ENCODE data around the gene SPATA2L. TPM values are rescaled to one million over a fixed set of nuclear protein-coding genes. Genes with fewer than 3 reads are reported as not detected.

SPATA2L gene
- total and polyA plus RNA-seq, 2 of the 8 experiments (the other 6 are each of a cell fraction or from before 2014, with no cell fraction given), result 9.3 to 12.5 TPM

DNA sequence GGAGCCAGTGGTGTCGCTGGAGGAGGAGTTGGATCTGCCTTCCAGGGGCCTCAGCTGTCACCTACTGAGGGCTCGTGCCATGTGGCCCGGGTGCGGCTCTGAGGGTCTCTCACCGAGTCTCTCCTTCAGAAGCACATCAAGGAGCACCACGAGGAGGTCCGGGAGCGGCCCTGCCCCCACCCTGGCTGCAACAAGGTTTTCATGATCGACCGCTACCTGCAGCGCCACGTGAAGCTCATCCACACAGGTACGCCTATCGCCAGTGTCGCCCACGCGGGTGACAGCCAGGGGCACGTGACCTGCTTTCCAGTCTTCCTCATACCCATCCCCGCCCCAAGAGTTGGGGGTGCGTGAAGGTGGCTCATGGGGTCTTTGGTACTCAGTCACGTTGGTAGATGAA lies 32.3 kb upstream of the SPATA2L start:
- Histone ChIP-seq H2BK20ac (ENCODE audit: low read length) (no peak overlapping the region), H3K4me1 (replicated peaks in 1 of 4; ENCODE audit: control insufficient read depth in 3 of 4, insufficient read depth in 4 of 4, low read length in 3 of 4) (peaks cover 0 to 6% (median 1%) of the 10 kb centered on the region in 4 experiments; a peak in 4 of 7 replicates), H3K14ac (ENCODE audit: insufficient read length) (no peak overlapping the region), H3K4me3 (ENCODE audit: extremely low read depth in 1 of 4, insufficient read depth in 2 of 4, low read depth in 3 of 4, low read length in 4 of 4) (no peak overlapping the region), H3K23ac (ENCODE audit: insufficient read length) (no peak overlapping the region), H3K9ac (replicated peaks in 1 of 4; ENCODE audit: extremely low read depth in 1 of 4, low read depth in 3 of 4, low read length in 3 of 4) (no peak overlapping the region), H3K27ac (ENCODE audit: low read depth, low read length) (no peak overlapping the region), H2AFZ (ENCODE audit: low read length) (no peak overlapping the region), H3K9me3 (ENCODE audit: insufficient read depth in 2 of 2, low read depth in 1 of 2, low read length in 1 of 2) (no peaks in the 10 kb centered on the region), H2BK5ac (ENCODE audit: low read depth, low read length) (no peak overlapping the region), H3K27me3 (replicated peaks in 1 of 4; ENCODE audit: control insufficient read depth in 3 of 4, extremely low read depth in 1 of 4, insufficient read depth in 3 of 4, low read length in 3 of 4) (no peaks in the 10 kb centered on the region), H2BK12ac (ENCODE audit: low read depth, low read length) (no peak overlapping the region), H4K5ac (ENCODE audit: insufficient read length, low read depth, low read length) (no peak overlapping the region), H3K18ac (ENCODE audit: extremely low read depth, low read length) (no peak overlapping the region), H3K4ac (replicated peaks; ENCODE audit: insufficient read length, low read depth, low read length) (no peak overlapping the region), H2BK15ac (ENCODE audit: low read length) (no peak overlapping the region), H3K79me1 (ENCODE audit: low read depth, low read length) (no peaks in the 10 kb centered on the region), H3K23me2 (ENCODE audit: low read depth, low read length) (no peaks in the 10 kb centered on the region), H4K91ac (replicated peaks; ENCODE audit: insufficient read length, low read length) (no peak overlapping the region), H3K4me2 (ENCODE audit: insufficient read depth in 1 of 2, low read depth in 2 of 2, low read length in 2 of 2) (no peak overlapping the region), H4K8ac (ENCODE audit: extremely low read depth, insufficient read depth, low read length) (no peak overlapping the region), H3K56ac (replicated peaks; ENCODE audit: insufficient read length, low read depth, low read length) (no peak overlapping the region), H2AK5ac (ENCODE audit: low read depth, low read length) (no peak overlapping the region), H3K36me3 (ENCODE audit: control insufficient read depth in 2 of 4, insufficient read depth in 4 of 4, low read length in 3 of 4) (peaks cover 12 to 29% (median 22%) of the 10 kb centered on the region in 4 experiments), H2BK120ac (replicated peaks; ENCODE audit: low read depth, low read length) (no peak overlapping the region), H3K79me2 (ENCODE audit: control insufficient read depth in 1 of 2, insufficient read depth in 2 of 2, low read length in 2 of 2) (no peaks in the 10 kb centered on the region), H4K20me1 (replicated peaks in 1 of 2; ENCODE audit: control insufficient read depth in 1 of 2, insufficient read depth in 2 of 2, low read length in 2 of 2) (peaks cover 2 to 7% of the 10 kb centered on the region in 2 experiments)
- ChIA-PET POLR2A (ENCODE audit: partially characterized antibody) (interaction anchor here (0.6 to 16.1 kb wide), 8 partner anchors 10 to 83 kb away, joined by 3 to 193 read pairs (median 4); partner anchors contain the start of gene VPS9D1), CTCF (ENCODE audit: partially characterized antibody) (interaction anchor here (1.1 kb wide), 3 partner anchors 10 to 109 kb away, joined by 3 to 5 read pairs (median 3); no protein-coding TSS in a partner anchor)
- TF ChIP-seq POLR2AphosphoS5 (IDR thresholded peaks at IDR 0.05; ENCODE audit: low read depth, low read length) (0 out of 2 replicates have a peak, but pooled peaks have one; percentile 14), JUN (IDR thresholded peaks at IDR 0.05; ENCODE audit: low read depth, low read length) (no peak), POLR2A (IDR thresholded peaks at IDR 0.05; ENCODE audit: control extremely low read depth in 1 of 2, low read depth in 2 of 2, low read length in 2 of 2) (0 out of 3 replicates have a peak, but pooled peaks of 1 of the 2 experiments have one; percentile 42), HDAC6 (IDR thresholded peaks at IDR 0.05; ENCODE audit: low read depth, low read length) (no peak)
- 82% methylated on average over 21 of the region's 21 CpGs; no CpG with 5 or more reads in 1 of the 2 experiments for WGBS, 2 experiments (ENCODE audit: extremely low coverage in 1 of 2, insufficient coverage in 1 of 2, insufficient read length in 1 of 2, insufficient replicate concordance in 2 of 2, low coverage in 1 of 2, low lambda C conversion rate in 2 of 2, missing lambda C conversion rate in 1 of 2)
- FAIRE-seq (no peak), DNase-seq (ENCODE audit: low read depth in 1 of 2, low spot score in 2 of 2) (no peak)

Measured in H1 (cell line).